Effector memory CD8-positive, alpha-beta T cell (primary cell): ENCODE measurements around the gene MIEN1.

ENCODE experiments used
- ATAC-seq: fragments of 150-1000 bp; cut with Tn5 transposase; replicated peaks from 2 replicates; pipeline ENCODE4 v1.10.0; 2021; ENCODE audit warnings: mild to moderate bottlenecking, moderate library complexity
- DNase-seq, 3 experiments: peaks; one replicate each; pipeline ENCODE4 v3.0.0; 2021
- H3K27ac Mint-ChIP-seq, 2 donors: one replicate each; pipeline ENCODE4 v1.8.0; 2022; ENCODE audit warnings: mild to moderate bottlenecking in 2 of 2, mixed read lengths in 2 of 2, moderate library complexity in 2 of 2
- H3K27me3 Mint-ChIP-seq, 2 donors: one replicate each; pipeline ENCODE4 v1.8.0; 2022; ENCODE audit warnings: mixed read lengths in 2 of 2
- H3K36me3 Mint-ChIP-seq: one replicate; pipeline ENCODE4 v1.8.0; 2022; ENCODE audit warnings: mild to moderate bottlenecking, moderate library complexity, mixed read lengths; ENCODE audit not compliant: insufficient read depth
- H3K4me1 Mint-ChIP-seq, 2 donors: one replicate each; pipeline ENCODE4 v1.8.0; 2022; ENCODE audit warnings: low read depth in 2 of 2, mixed read lengths in 2 of 2
- H3K4me3 Mint-ChIP-seq, 2 donors: one replicate each; pipeline ENCODE4 v1.8.0; 2022; ENCODE audit warnings: mild to moderate bottlenecking in 2 of 2, mixed read lengths in 2 of 2, moderate library complexity in 2 of 2
- H3K9me3 Mint-ChIP-seq, 2 donors: one replicate each; pipeline ENCODE4 v1.8.0; 2022; ENCODE audit warnings: mixed read lengths in 2 of 2

The MIEN1 gene

GRCh38 chr17:39763051-39763820 lies 32.9 kb upstream of the MIEN1 start:
- Mint-ChIP-seq H3K36me3 (peaks cover 94% of the 10 kb centered on the region), H3K27me3 (no peaks in the 10 kb centered on the region), H3K27ac (peak overlapping the region in 1 of 2 donors; percentile 54), H3K4me3 (no peak overlapping the region), H3K4me1 (peaks cover 54 to 56% of the 10 kb centered on the region in 2 donors), H3K9me3 (no peaks in the 10 kb centered on the region)
- DNase-seq (no peak), ATAC-seq (no peak)

GRCh38 chr17:39761861-39762496 lies 31.6 kb upstream of the MIEN1 start:
- Mint-ChIP-seq H3K36me3 (peaks cover 93% of the 10 kb centered on the region), H3K4me1 (peaks cover 56 to 57% of the 10 kb centered on the region in 2 donors), H3K27me3 (no peaks in the 10 kb centered on the region), H3K27ac (peak overlapping the region; percentile 32 to 54), H3K4me3 (no peak overlapping the region), H3K9me3 (no peaks in the 10 kb centered on the region)
- ATAC-seq, result no peak
- DNase-seq, result no peak

- H3K9me3 Mint-ChIP-seq, result no peaks in the 10 kb centered on the region
- H3K4me1 Mint-ChIP-seq, result peaks cover 48 to 54% of the 10 kb centered on the region in 2 donors
- peak overlapping the region; percentile 93 to 97 for H3K27ac Mint-ChIP-seq
- DNase-seq (no peak), ATAC-seq (no peak)
- no peaks in the 10 kb centered on the region for H3K27me3 Mint-ChIP-seq
- peaks cover 86% of the 10 kb centered on the region for H3K36me3 Mint-ChIP-seq
- H3K4me3 Mint-ChIP-seq, result peak overlapping the region; percentile 87 to 90
Measured at GRCh38 chr17:39759204-39759603, 28.9 kb upstream of the MIEN1 start.

GRCh38 chr17:39757931-39758873 lies 27.9 kb upstream of the MIEN1 start:
- H3K4me1 Mint-ChIP-seq, result peaks cover 52 to 59% of the 10 kb centered on the region in 2 donors
- H3K4me3 Mint-ChIP-seq, result peak overlapping the region; percentile 87 to 90
- peak overlapping the region; percentile 93 to 97 for H3K27ac Mint-ChIP-seq
- no peaks in the 10 kb centered on the region for H3K27me3 Mint-ChIP-seq
- H3K36me3 Mint-ChIP-seq, result peaks cover 85% of the 10 kb centered on the region
- ATAC-seq, result peak; percentile 35
- no peaks in the 10 kb centered on the region for H3K9me3 Mint-ChIP-seq
- DNase-seq, result peak; percentile 47 to 60 (median 58)

- no peaks in the 10 kb centered on the region for H3K27me3 Mint-ChIP-seq
- H3K36me3 Mint-ChIP-seq, result peaks cover 81% of the 10 kb centered on the region
- no peaks in the 10 kb centered on the region for H3K9me3 Mint-ChIP-seq
- peaks cover 59 to 60% of the 10 kb centered on the region in 2 donors for H3K4me1 Mint-ChIP-seq
- DNase-seq (no peak), ATAC-seq (no peak)
- H3K27ac Mint-ChIP-seq, result peak overlapping the region; percentile 93 to 97
- H3K4me3 Mint-ChIP-seq, result peak overlapping the region; percentile 87 to 90
Measured at GRCh38 chr17:39757176-39757662, 26.9 kb upstream of the MIEN1 start.

GRCh38 chr17:39756380-39757079 lies 26.2 kb upstream of the MIEN1 start:
- Mint-ChIP-seq H3K27ac (peak overlapping the region; percentile 93 to 97), H3K4me1 (peaks cover 61 to 62% of the 10 kb centered on the region in 2 donors), H3K27me3 (no peaks in the 10 kb centered on the region), H3K4me3 (peak overlapping the region; percentile 87 to 90), H3K9me3 (no peaks in the 10 kb centered on the region), H3K36me3 (peaks cover 74% of the 10 kb centered on the region)
- ATAC-seq, result no peak
- DNase-seq, result no peak

GRCh38 chr17:39755554-39756379 lies 25.4 kb upstream of the MIEN1 start:
- ATAC-seq, result peak; percentile 24
- peak; percentile 57 to 60 (median 59) for DNase-seq
- H3K27me3 Mint-ChIP-seq, result no peaks in the 10 kb centered on the region
- no peaks in the 10 kb centered on the region for H3K9me3 Mint-ChIP-seq
- H3K36me3 Mint-ChIP-seq, result peaks cover 68% of the 10 kb centered on the region
- H3K4me1 Mint-ChIP-seq, result peaks cover 58 to 61% of the 10 kb centered on the region in 2 donors
- H3K4me3 Mint-ChIP-seq, result peak overlapping the region; percentile 87 to 90
- peak overlapping the region; percentile 93 to 97 for H3K27ac Mint-ChIP-seq

GRCh38 chr17:39754958-39755553 lies 24.7 kb upstream of the MIEN1 start:
- no peak for ATAC-seq
- peaks cover 61% of the 10 kb centered on the region for H3K36me3 Mint-ChIP-seq
- H3K4me3 Mint-ChIP-seq, result peak overlapping the region; percentile 87 to 90
- H3K27ac Mint-ChIP-seq, result peak overlapping the region; percentile 93 to 97
- H3K27me3 Mint-ChIP-seq, result no peaks in the 10 kb centered on the region
- H3K4me1 Mint-ChIP-seq, result peaks cover 58 to 61% of the 10 kb centered on the region in 2 donors
- DNase-seq, result no peak
- no peaks in the 10 kb centered on the region for H3K9me3 Mint-ChIP-seq

- peak; percentile 70 for ATAC-seq
Measured at GRCh38 chr17:39754161-39754957, 24.0 kb upstream of the MIEN1 start.

GRCh38 chr17:39753514-39754160 lies 23.3 kb upstream of the MIEN1 start:
- peaks cover 46 to 48% of the 10 kb centered on the region in 2 donors for H3K4me1 Mint-ChIP-seq
- H3K27ac Mint-ChIP-seq, result peak overlapping the region; percentile 93 to 97
- no peaks in the 10 kb centered on the region for H3K9me3 Mint-ChIP-seq
- H3K4me3 Mint-ChIP-seq, result peak overlapping the region; percentile 87 to 90
- no peaks in the 10 kb centered on the region for H3K27me3 Mint-ChIP-seq
- peaks cover 51% of the 10 kb centered on the region for H3K36me3 Mint-ChIP-seq
- DNase-seq (peak in 2 of 3 experiments; percentile 66 to 71), ATAC-seq (peak; percentile 26)

More at GRCh38 chr17:39754161-39754957, 24.0 kb upstream of the MIEN1 start:
- peak overlapping the region; percentile 87 to 90 for H3K4me3 Mint-ChIP-seq
- peaks cover 56% of the 10 kb centered on the region for H3K36me3 Mint-ChIP-seq
- H3K27ac Mint-ChIP-seq, result peak overlapping the region; percentile 93 to 97
- H3K4me1 Mint-ChIP-seq, result peaks cover 53 to 56% of the 10 kb centered on the region in 2 donors
- no peaks in the 10 kb centered on the region for H3K9me3 Mint-ChIP-seq
- peak; percentile 96 to 98 (median 97) for DNase-seq
- H3K27me3 Mint-ChIP-seq, result no peaks in the 10 kb centered on the region
